Smooth muscle cell (in vitro differentiated cells): ENCODE results near the gene TERB1. TPM values are rescaled to one million over a fixed set of nuclear protein-coding genes. Genes with fewer than 3 reads are reported as not detected.

Experiments
- DNase-seq: peaks from one replicate; lab custom pipeline; 2025; ENCODE audit not compliant: unreplicated experiment; lab: John Stamatoyannopoulos, UW
- H2AFZ ChIP-seq: fragments of 200-600 bp; sonication (generic); 2 replicates; pipeline ENCODE4 v1.6.0; 2016; ENCODE audit warnings: antibody characterized with exemption, low read depth, mild to moderate bottlenecking
- H3F3A ChIP-seq: fragments of 200-600 bp; sonication (generic); 2 replicates; pipeline ENCODE4 v1.6.0; 2017; ENCODE audit warnings: antibody characterized with exemption, low read depth
- H3K27ac ChIP-seq: fragments of 200-600 bp; sonication (generic); 2 replicates; pipeline ENCODE4 v1.5.1; 2016; ENCODE audit warnings: low read depth, mild to moderate bottlenecking
- H3K27me3 ChIP-seq: fragments of 200-600 bp; sonication (generic); 2 replicates; pipeline ENCODE4 v1.6.1; 2016; ENCODE audit warnings: low read depth, mild to moderate bottlenecking
- H3K36me3 ChIP-seq: fragments of 200-600 bp; sonication (generic); 2 replicates; pipeline ENCODE4 v1.5.1; 2016; ENCODE audit warnings: low read depth
- H3K4me1 ChIP-seq: fragments of 200-600 bp; sonication (generic); 2 replicates; pipeline ENCODE4 v1.5.1; 2016; ENCODE audit warnings: low read depth
- H3K4me2 ChIP-seq: fragments of 200-600 bp; sonication (generic); 2 replicates; pipeline ENCODE4 v1.6.0; 2016; ENCODE audit warnings: mild to moderate bottlenecking
- H3K4me3 ChIP-seq: fragments of 200-600 bp; sonication (generic); 2 replicates; pipeline ENCODE4 v1.5.1; 2016; ENCODE audit warnings: mild to moderate bottlenecking
- H3K79me2 ChIP-seq: fragments of 200-600 bp; sonication (generic); 2 replicates; pipeline ENCODE4 v1.6.0; 2016; ENCODE audit warnings: low read depth, mild to moderate bottlenecking
- H3K9ac ChIP-seq: fragments of 200-600 bp; sonication (generic); 2 replicates; pipeline ENCODE4 v1.6.0; 2016; ENCODE audit warnings: low read depth
- H3K9me3 ChIP-seq: fragments of 200-600 bp; sonication (generic); replicated peaks from 2 replicates; pipeline ENCODE4 v1.5.1; 2016; ENCODE audit warnings: low read depth
- H4K20me1 ChIP-seq: fragments of 200-600 bp; sonication (generic); 2 replicates; pipeline ENCODE4 v1.6.0; 2016; ENCODE audit warnings: low read depth
- WGBS: methylation state at CpG from one replicate; pipeline ENCODE4 v1.1.7; 2016; ENCODE audit warnings: low lambda C conversion rate; 5-methylcytosine and 5-hydroxymethylcytosine counted together
- polyA plus RNA-seq: library from polyadenylated mRNA; unstranded; fragments of >200 nt; fragmentation: Nextera tagmentation; extraction: Ambion mirVana; gene quantifications from 2 replicates; pipeline ENCODE4 v1.2.1, GENCODE V29; 2016
- total RNA-seq: library from RNA; depleted of rRNA; stranded (reverse); fragments of >200 nt; gene quantifications from 2 replicates; pipeline ENCODE4 v1.2.3, GENCODE V29; 2014
- TF ChIP-seq, protein P1 (sequence below): fragments of 200-600 bp; sonication (generic); IDR thresholded peaks from 2 replicates; pipeline ENCODE4 v1.5.1; 2017; ENCODE audit warnings: borderline replicate concordance, mild to moderate bottlenecking, antibody characterized with exemption; ENCODE audit not compliant: insufficient read depth, poor library complexity, severe bottlenecking

Gene TERB1
- total and polyA plus RNA-seq, 2 experiments from 2014 or later: not detected

DNA sequence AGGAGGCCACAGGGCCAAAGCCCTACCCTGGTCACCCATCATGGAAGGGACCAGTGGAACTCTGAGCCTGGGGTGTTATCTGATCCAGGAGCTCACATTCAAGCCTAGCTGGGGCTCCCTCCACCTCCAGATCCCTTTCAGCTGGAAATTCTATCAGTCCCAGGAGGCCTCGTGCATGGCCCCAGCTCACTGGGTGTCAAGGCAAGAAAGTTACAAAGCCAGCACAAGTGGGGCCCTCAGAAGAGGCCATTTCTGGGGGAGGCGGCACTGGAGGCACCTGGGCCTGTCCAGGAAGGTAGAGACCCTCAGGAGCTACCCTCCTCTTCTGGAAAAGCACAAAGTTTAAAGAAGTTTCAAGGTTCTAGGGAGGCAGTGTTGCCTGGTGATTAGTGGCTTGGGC lies 47.6 kb upstream of the TERB1 start:
- Histone ChIP-seq H3F3A (no peaks in the 10 kb centered on the region), H3K27me3 (peaks cover 54% of the 10 kb centered on the region)
- DNase-seq: no peak

GRCh38 chr16:66848172-66848571 lies 46.8 kb upstream of the TERB1 start:
- Histone ChIP-seq H4K20me1 (no peaks in the 10 kb centered on the region), H2AFZ (no peak overlapping the region), H3K36me3 (no peaks in the 10 kb centered on the region), H3K9ac (no peak overlapping the region), H3K4me1 (no peaks in the 10 kb centered on the region), H3K4me2 (no peak overlapping the region), H3F3A (no peaks in the 10 kb centered on the region), H3K4me3 (no peak overlapping the region), H3K9me3 (no peaks in the 10 kb centered on the region), H3K79me2 (no peaks in the 10 kb centered on the region), H3K27ac (no peak overlapping the region), H3K27me3 (peaks cover 60% of the 10 kb centered on the region)
- TF ChIP-seq, protein P1, sequence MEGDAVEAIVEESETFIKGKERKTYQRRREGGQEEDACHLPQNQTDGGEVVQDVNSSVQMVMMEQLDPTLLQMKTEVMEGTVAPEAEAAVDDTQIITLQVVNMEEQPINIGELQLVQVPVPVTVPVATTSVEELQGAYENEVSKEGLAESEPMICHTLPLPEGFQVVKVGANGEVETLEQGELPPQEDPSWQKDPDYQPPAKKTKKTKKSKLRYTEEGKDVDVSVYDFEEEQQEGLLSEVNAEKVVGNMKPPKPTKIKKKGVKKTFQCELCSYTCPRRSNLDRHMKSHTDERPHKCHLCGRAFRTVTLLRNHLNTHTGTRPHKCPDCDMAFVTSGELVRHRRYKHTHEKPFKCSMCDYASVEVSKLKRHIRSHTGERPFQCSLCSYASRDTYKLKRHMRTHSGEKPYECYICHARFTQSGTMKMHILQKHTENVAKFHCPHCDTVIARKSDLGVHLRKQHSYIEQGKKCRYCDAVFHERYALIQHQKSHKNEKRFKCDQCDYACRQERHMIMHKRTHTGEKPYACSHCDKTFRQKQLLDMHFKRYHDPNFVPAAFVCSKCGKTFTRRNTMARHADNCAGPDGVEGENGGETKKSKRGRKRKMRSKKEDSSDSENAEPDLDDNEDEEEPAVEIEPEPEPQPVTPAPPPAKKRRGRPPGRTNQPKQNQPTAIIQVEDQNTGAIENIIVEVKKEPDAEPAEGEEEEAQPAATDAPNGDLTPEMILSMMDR: no peak
- DNase-seq: no peak
- WGBS: 89% methylated on average over 2 of the region's 2 CpGs

More for the DNA sequence above, 47.6 kb upstream of the TERB1 start:
- Histone ChIP-seq H4K20me1 (no peaks in the 10 kb centered on the region), H3K9ac (no peak overlapping the region), H3K4me2 (no peak overlapping the region), H3K27ac (no peak overlapping the region), H2AFZ (no peak overlapping the region), H3K4me1 (no peaks in the 10 kb centered on the region), H3K4me3 (no peak overlapping the region), H3K79me2 (no peaks in the 10 kb centered on the region), H3K36me3 (no peaks in the 10 kb centered on the region), H3K9me3 (no peaks in the 10 kb centered on the region)
- TF ChIP-seq, protein P1: no peak
- 86% methylated on average over 2 of the region's 2 CpGs for WGBS

DNA sequence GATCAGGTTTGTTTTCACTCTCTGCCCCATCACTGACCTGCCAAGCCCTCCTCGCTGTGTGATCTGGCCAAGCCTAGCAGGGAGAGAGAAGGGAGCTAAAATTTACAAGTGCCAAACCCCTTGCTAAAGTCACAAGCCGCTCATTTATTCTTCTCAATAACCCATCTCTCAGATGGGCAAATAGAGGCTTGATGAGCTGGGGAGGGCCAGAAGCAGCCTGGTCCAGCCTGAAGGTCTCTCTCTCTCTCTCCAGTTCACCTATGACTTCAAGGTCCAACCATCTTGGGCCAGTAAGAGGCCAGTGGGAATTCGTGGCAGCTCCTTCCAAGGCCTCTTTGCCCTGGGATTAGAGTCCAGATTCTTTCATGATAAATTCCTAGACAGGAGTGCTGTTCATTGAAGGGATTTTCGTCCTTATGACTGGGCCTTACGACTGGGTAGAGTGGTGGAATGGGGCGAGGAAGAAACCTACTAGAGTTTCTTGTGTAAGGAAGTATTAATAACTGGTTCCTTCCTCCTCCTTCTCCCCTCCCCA lies 46.2 kb upstream of the TERB1 start:
- H3K4me1 ChIP-seq: no peaks in the 10 kb centered on the region
- H2AFZ ChIP-seq: no peak overlapping the region
- H3K27ac ChIP-seq: no peak overlapping the region
- H3K27me3 ChIP-seq: peaks cover 62% of the 10 kb centered on the region
- TF ChIP-seq, protein P1: no peak
- H4K20me1 ChIP-seq: no peaks in the 10 kb centered on the region
- no peak overlapping the region for H3K4me2 ChIP-seq
- H3K9me3 ChIP-seq: no peaks in the 10 kb centered on the region
- no peaks in the 10 kb centered on the region for H3K36me3 ChIP-seq
- 74% methylated on average over 6 of the region's 6 CpGs for WGBS
- H3K9ac ChIP-seq: no peak overlapping the region
- no peaks in the 10 kb centered on the region for H3K79me2 ChIP-seq
- DNase-seq: no peak
- no peaks in the 10 kb centered on the region for H3F3A ChIP-seq
- H3K4me3 ChIP-seq: no peak overlapping the region

DNA sequence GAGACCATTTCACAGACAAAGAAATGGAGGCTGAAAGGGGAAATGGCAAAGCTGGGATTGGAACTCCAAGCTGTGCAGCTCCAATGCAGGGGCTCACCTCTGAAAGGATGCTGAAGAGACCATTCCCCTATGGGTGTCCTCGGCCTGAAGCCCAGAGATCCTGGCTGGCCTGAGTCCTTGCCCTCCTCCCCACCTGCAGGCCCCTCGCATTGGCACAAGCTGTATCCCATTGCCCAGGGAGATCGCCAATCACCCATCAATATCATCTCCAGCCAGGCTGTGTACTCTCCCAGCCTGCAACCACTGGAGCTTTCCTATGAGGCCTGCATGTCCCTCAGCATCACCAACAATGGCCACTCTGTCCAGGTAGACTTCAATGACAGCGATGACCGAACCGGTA lies 45.4 kb upstream of the TERB1 start:
- Histone ChIP-seq H3K4me1 (no peaks in the 10 kb centered on the region), H3F3A (no peaks in the 10 kb centered on the region), H3K79me2 (no peaks in the 10 kb centered on the region), H4K20me1 (no peaks in the 10 kb centered on the region), H3K9me3 (no peaks in the 10 kb centered on the region), H3K36me3 (no peaks in the 10 kb centered on the region), H2AFZ (no peak overlapping the region), H3K27ac (no peak overlapping the region), H3K4me2 (no peak overlapping the region), H3K27me3 (peaks cover 70% of the 10 kb centered on the region), H3K9ac (no peak overlapping the region), H3K4me3 (no peak overlapping the region)
- no peak for DNase-seq
- TF ChIP-seq, protein P1: no peak
- 91% methylated on average over 6 of the region's 6 CpGs for WGBS
